Measurements from ENCODE around the gene CLEC3B.

DNA sequence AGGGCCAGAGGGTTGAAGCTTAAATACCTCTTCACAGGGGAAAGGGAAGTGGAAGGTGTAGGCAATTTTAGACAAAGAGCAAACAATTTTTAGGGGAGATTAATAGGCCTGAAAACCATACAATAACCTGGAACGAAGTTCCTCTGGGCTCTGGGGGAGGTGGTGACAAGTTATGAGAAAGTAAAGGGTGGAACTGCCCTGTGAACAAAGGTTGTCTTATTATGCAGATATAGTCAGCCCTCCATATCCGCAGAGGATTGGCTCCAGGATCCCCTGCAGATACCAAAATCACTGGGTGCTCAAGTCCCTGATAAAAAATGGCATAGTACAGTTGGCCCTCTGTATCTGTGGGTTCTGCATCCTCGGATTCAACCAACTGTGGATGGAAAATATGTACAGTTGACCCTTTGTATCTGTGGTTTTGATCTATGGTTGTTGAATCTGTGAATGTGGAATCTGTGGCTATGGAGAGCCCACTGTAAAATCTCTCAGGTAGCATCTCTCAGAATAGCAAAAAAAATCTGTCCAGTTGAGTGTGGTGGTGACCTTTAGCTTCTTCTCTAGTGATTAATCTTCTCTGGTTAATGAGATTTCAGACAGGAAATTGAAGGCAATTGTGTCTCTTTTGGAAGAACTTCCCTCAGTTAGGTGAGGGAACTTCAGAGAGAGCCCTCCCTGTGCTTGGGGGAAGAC, 40.2 kb downstream of the CLEC3B start:
- TF ChIP-seq EZH2phosphoT487 (IDR thresholded peaks at IDR 0.05; ENCODE audit: borderline replicate concordance, low read length): no peak
- TF ChIP-seq, protein P1, sequence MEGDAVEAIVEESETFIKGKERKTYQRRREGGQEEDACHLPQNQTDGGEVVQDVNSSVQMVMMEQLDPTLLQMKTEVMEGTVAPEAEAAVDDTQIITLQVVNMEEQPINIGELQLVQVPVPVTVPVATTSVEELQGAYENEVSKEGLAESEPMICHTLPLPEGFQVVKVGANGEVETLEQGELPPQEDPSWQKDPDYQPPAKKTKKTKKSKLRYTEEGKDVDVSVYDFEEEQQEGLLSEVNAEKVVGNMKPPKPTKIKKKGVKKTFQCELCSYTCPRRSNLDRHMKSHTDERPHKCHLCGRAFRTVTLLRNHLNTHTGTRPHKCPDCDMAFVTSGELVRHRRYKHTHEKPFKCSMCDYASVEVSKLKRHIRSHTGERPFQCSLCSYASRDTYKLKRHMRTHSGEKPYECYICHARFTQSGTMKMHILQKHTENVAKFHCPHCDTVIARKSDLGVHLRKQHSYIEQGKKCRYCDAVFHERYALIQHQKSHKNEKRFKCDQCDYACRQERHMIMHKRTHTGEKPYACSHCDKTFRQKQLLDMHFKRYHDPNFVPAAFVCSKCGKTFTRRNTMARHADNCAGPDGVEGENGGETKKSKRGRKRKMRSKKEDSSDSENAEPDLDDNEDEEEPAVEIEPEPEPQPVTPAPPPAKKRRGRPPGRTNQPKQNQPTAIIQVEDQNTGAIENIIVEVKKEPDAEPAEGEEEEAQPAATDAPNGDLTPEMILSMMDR (conservative IDR thresholded peaks at IDR 0.05; ENCODE audit: low read depth, low read length): no peak
